ENCODE data around the gene TRAPPC5.

TRAPPC5 gene

DNA sequence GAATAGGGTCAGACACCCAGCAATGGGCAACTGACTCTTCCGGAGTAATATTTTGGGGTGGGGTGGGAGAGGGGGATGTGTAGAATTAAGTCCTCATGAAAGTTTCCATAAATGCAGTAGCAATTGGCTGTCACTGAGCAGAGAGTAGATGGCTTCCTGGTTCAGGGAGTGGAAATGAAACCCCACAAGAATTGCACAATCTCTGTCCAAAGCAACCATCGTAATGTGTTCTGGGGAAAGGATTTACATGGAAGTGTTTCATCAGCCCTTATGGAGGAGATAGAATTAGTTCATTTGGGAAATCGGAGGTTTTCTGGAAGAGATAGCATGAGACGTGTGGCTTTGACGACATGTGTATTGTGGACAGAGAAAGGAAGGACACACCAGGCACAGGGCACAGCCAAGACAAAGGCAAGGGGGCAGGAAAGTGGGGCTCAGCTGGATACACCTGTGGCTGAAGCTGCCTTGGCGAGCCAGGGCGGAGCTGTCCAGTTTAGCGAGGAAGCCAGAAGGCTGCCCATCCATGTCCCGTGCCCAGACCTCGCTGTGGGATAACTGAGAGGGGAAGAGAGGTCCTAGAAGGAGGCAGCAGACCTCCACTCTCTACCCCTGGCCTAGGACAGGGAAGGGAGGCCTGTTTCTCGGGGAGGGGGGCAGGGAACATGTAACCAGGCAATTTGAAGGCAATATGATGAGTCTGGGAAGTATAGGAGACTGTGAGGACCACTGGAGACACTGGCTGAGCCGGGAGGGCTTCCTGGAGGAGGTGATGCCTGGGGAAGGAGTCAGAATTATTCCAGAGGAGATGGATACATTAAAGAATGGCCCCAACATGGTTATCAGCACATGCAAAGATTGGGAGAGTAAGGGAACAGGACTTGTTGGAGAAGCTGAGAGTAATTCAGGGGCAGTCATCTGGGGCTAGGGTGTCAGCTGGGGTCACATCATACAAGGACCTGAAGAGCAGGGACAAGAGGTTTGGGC, 53.9 kb downstream of the TRAPPC5 start:
- TF ChIP-seq, protein P1, sequence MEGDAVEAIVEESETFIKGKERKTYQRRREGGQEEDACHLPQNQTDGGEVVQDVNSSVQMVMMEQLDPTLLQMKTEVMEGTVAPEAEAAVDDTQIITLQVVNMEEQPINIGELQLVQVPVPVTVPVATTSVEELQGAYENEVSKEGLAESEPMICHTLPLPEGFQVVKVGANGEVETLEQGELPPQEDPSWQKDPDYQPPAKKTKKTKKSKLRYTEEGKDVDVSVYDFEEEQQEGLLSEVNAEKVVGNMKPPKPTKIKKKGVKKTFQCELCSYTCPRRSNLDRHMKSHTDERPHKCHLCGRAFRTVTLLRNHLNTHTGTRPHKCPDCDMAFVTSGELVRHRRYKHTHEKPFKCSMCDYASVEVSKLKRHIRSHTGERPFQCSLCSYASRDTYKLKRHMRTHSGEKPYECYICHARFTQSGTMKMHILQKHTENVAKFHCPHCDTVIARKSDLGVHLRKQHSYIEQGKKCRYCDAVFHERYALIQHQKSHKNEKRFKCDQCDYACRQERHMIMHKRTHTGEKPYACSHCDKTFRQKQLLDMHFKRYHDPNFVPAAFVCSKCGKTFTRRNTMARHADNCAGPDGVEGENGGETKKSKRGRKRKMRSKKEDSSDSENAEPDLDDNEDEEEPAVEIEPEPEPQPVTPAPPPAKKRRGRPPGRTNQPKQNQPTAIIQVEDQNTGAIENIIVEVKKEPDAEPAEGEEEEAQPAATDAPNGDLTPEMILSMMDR (IDR thresholded peaks at IDR 0.05), result no peak

- TF ChIP-seq, protein P1 (IDR thresholded peaks at IDR 0.05), result no peak
Observed at GRCh38 chr19:7736148-7736547, 55.5 kb downstream of the TRAPPC5 start.

DNA sequence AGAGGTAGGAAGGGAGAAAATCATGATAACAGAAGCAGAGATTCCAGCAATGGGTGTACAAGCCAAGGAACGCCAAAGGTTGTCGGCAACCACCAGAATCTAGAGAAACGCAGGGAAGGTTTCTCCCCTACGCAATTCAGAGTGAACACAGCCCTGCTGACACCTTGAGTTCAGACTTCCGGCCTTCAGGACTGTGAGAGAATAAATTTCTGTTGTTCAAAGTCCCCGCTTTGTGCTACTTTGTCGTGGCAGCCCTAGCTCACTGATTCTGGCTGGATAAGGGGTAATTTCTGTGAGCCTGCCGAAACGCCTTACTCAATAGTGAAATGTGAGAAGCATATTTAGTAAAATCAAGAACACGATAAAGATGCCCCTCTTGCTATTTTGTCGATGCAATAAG, 56.6 kb downstream of the TRAPPC5 start:
- TF ChIP-seq, protein P1 (IDR thresholded peaks at IDR 0.05), result no peak

Data from LNCAP (cell line).